Mesothelial cell of epicardium (in vitro differentiated cells): ENCODE results near the gene CHIC2. TPM values are rescaled to one million over a fixed set of nuclear protein-coding genes. Genes with fewer than 3 reads are reported as not detected.

Experiments used
- DNase-seq, 2 experiments: peaks; one replicate each; pipeline ENCODE4 v3.0.0; 2021; ENCODE audit warnings: low spot score in 2 of 2; ENCODE audit not compliant: unreplicated experiment in 2 of 2
- H3K27ac Mint-ChIP-seq: 2 replicates; pipeline ENCODE4 v1.8.0; 2021; ENCODE audit warnings: mixed read lengths
- H3K27me3 Mint-ChIP-seq: 2 replicates; pipeline ENCODE4 v1.8.0; 2021; ENCODE audit warnings: low read depth, mixed read lengths
- H3K36me3 Mint-ChIP-seq: 2 replicates; pipeline ENCODE4 v1.8.0; 2021; ENCODE audit warnings: mixed read lengths
- H3K4me1 Mint-ChIP-seq: 2 replicates; pipeline ENCODE4 v1.8.0; 2021; ENCODE audit warnings: mixed read lengths
- H3K4me3 Mint-ChIP-seq: 2 replicates; pipeline ENCODE4 v1.8.0; 2021; ENCODE audit warnings: mild to moderate bottlenecking, moderate library complexity, mixed read lengths
- H3K9me3 Mint-ChIP-seq: 2 replicates; pipeline ENCODE4 v1.8.0; 2021; ENCODE audit warnings: mixed read lengths
- CTCF ChIP-seq: fragments of 200-600 bp; sonication (generic); IDR thresholded peaks from one replicate; pipeline ENCODE4 v1.5.0; 2021; ENCODE audit warnings: antibody characterized with exemption; ENCODE audit not compliant: unreplicated experiment
- total RNA-seq: library from RNA; stranded (reverse); gene quantifications from 3 replicates; pipeline ENCODE4 v1.2.1, GENCODE V29; 2021

The CHIC2 gene
- total RNA-seq, 1 donor from 2014 or later: 21.8 TPM

DNA sequence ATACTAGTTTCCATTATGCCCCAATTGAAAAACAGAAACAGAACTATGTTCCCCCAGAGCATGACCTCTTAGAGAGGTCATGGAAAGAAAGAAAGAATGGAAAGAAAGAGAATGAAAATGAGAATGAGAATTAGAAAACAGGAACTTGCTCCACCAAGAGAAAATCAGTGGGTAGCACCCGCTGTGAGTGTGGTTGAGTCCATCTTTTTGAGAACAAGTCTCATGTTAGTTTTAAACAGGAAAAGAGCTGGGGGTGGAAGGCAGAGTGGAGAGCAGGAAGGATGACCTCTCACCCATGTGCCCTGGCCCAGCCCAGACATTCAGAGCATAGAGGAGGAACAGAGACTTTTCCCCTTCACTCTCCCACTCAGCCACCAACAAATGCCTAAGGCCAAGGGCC lies 40.5 kb upstream of the CHIC2 start:
- H3K36me3 Mint-ChIP-seq: no peaks in the 10 kb centered on the region
- H3K27ac Mint-ChIP-seq: no peak overlapping the region
- H3K9me3 Mint-ChIP-seq: no peaks in the 10 kb centered on the region
- no peak overlapping the region for H3K4me3 Mint-ChIP-seq
- H3K27me3 Mint-ChIP-seq: peaks cover 99% of the 10 kb centered on the region
- TF ChIP-seq CTCF: no peak
- H3K4me1 Mint-ChIP-seq: peaks cover 29% of the 10 kb centered on the region
- DNase-seq: no peak

DNA sequence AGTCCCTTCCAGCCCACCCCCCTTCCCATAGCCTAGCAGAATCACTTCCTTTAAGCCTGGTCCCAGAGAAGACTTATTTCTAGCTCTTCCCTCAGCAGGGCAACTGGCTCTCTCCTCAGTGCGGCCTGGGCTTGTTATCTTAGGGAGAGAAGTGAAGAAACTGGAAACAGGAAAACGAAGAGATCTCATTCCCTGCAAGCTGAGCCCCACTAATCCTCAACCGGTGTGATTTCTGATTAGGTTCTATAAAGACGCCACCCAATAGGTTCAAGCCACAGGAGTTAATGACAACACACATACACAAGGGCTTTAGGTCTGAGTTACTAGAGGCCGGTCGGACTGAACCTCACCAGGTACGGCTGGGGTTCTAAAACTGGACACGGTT lies 38.8 kb upstream of the CHIC2 start:
- Mint-ChIP-seq H3K27ac (no peak overlapping the region), H3K4me3 (peak overlapping the region; percentile 60), H3K27me3 (peaks cover 99% of the 10 kb centered on the region), H3K36me3 (no peaks in the 10 kb centered on the region), H3K9me3 (no peaks in the 10 kb centered on the region), H3K4me1 (peaks cover 22% of the 10 kb centered on the region)
- DNase-seq: no peak
- TF ChIP-seq CTCF: no peak

- Mint-ChIP-seq H3K4me1 (peaks cover 21% of the 10 kb centered on the region), H3K4me3 (no peak overlapping the region), H3K9me3 (no peaks in the 10 kb centered on the region), H3K27ac (no peak overlapping the region), H3K36me3 (no peaks in the 10 kb centered on the region), H3K27me3 (peaks cover 99% of the 10 kb centered on the region)
- TF ChIP-seq CTCF: no peak
- no peak for DNase-seq
Measured at GRCh38 chr4:54102531-54103106, 38.2 kb upstream of the CHIC2 start.

DNA sequence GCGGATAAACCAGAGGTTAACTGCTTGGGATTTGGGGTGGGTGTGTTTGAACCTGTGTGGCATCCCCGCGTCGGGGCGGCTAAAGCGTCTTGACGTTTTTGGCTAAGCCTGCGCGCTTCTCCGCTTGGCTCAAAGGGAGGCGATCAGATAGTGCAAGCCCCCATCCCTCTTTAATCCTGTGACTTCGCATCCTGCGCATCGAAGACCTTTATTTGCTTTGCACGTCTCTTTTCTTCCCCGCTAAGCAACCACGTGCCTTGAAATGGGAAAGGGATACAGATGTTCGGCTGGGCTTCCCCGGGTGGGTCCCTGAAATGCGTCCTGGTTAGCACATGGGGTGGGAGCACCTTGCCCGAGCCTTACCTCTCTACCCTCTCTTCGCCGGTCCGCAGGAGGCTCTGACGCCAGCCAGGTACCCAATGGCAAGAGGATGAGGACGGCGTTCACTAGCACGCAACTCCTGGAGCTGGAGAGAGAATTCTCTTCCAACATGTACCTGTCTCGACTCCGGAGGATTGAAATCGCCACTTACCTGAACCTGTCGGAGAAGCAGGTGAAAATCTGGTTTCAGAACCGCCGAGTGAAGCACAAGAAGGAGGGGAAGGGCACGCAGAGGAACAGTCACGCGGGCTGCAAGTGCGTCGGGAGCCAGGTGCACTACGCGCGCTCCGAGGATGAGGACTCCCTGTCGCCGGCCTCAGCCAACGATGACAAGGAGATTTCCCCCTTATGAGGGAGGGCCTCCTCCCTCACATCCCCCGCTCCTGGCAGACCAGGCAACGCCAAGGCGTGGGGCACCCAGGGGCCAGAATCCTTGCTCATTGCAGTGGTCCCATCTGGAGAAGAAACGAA lies 37.0 kb upstream of the CHIC2 start:
- H3K27me3 Mint-ChIP-seq: peaks cover 99% of the 10 kb centered on the region
- H3K4me1 Mint-ChIP-seq: peaks cover 21% of the 10 kb centered on the region
- TF ChIP-seq CTCF: no peak
- H3K9me3 Mint-ChIP-seq: no peaks in the 10 kb centered on the region
- peak overlapping the region; percentile 38 for H3K4me3 Mint-ChIP-seq
- H3K36me3 Mint-ChIP-seq: no peaks in the 10 kb centered on the region
- no peak for DNase-seq
- H3K27ac Mint-ChIP-seq: no peak overlapping the region

- H3K27ac Mint-ChIP-seq: no peak overlapping the region
- H3K36me3 Mint-ChIP-seq: no peaks in the 10 kb centered on the region
- H3K4me1 Mint-ChIP-seq: peaks cover 21% of the 10 kb centered on the region
- H3K4me3 Mint-ChIP-seq: peak overlapping the region; percentile 38
- H3K27me3 Mint-ChIP-seq: peaks cover 99% of the 10 kb centered on the region
- no peak for DNase-seq
- no peaks in the 10 kb centered on the region for H3K9me3 Mint-ChIP-seq
- no peak for TF ChIP-seq CTCF
Measured at GRCh38 chr4:54100595-54101189, 36.3 kb upstream of the CHIC2 start.
